Bronchial epithelial cell (primary cell): Measurements from ENCODE around the gene PPID. TPM values are rescaled to one million over a fixed set of nuclear protein-coding genes. Genes with fewer than 3 reads are reported as not detected.

Experiments
- DNase-seq: peaks from one replicate; pipeline ENCODE4 v3.0.0-alpha.2; 2010; ENCODE audit warnings: low read depth
- FAIRE-seq: peaks from 2 replicates; lab custom pipeline; 2011; peaks lifted over from hg19 to GRCh38; lab: Jason Lieb, UNC
- H3K27me3 ChIP-seq: 2 replicates; pipeline ENCODE4 v1.5.1; 2011; ENCODE audit warnings: low read length; ENCODE audit not compliant: control insufficient read depth, insufficient read depth
- H3K36me3 ChIP-seq: 2 replicates; pipeline ENCODE4 v1.5.1; 2011; ENCODE audit warnings: low read length; ENCODE audit not compliant: control insufficient read depth, insufficient read depth
- H3K4me3 ChIP-seq: 2 replicates; pipeline ENCODE4 v1.5.1; 2011; ENCODE audit warnings: mild to moderate bottlenecking, low read depth, low read length, control low read depth
- CTCF ChIP-seq: IDR thresholded peaks from 2 replicates; pipeline ENCODE4 v1.5.1; 2011; ENCODE audit warnings: mild to moderate bottlenecking, moderate library complexity, low read length, control low read depth, inconsistent platforms; ENCODE audit not compliant: insufficient read depth, severe bottlenecking
- total RNA-seq: library from RNA; depleted of rRNA; stranded (reverse); fragments of >200 nt; gene quantifications from 2 replicates; pipeline ENCODE4 v1.2.1, GENCODE V29; 2014

PPID gene
- total RNA-seq, 1 donor from 2014 or later: 16.3 TPM

DNA sequence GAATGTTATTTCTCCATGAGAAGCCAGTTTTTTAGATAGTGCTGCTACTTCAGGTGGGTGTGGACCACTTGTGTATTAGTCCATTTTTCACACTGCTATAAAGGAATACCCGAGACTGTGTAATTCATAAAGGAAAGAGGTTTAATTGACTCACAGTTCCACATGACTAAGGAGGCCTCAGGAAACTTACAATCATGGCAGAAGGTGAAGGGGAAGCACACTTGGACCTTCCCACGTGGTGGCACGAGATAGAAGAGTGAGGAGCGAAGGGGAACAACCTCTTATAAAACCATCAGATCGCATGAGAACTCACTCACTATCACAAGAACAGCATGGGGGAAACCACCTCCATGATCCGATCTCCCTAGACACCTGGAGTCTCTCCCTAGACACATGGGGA, 3.4 kb upstream of the PPID start:
- Histone ChIP-seq H3K27me3 (no peaks in the 10 kb centered on the region), H3K4me3 (no peak overlapping the region), H3K36me3 (no peaks in the 10 kb centered on the region)
- no peak for TF ChIP-seq CTCF
- FAIRE-seq (no peak), DNase-seq (no peak)

- no peaks in the 10 kb centered on the region for H3K27me3 ChIP-seq
- no peak for FAIRE-seq
- H3K36me3 ChIP-seq: peaks cover 4% of the 10 kb centered on the region
Observed at GRCh38 chr4:158724637-158725036, 1.4 kb upstream of the PPID start.

DNA sequence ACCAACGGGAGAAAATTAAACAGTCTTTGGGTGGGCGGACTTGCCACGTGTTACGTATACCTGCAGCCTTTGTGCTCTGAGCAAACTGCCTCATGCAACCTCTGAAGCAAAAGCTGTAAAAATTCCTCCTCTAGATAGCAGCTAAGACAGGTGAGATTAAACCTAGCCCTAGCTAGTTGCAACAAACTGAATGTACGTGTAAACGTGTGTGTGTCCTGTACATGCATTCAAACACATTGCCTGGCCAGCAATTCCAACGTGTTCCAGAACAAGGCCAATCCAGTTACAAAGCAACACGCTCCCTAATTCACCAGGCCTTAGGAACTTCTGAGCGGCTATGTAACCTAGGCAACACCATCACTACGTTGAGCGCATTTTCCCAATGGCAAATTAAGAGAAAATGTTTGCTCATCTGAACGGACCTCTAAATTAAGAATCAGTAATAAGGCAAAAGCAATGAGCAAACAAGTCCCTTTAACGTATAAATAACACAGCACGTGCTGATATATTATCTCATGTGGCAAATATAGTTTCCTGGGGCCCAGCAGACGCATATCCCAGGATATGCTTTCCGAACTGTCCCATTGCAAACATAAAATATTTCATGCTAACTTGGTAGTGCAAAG, 792 bp downstream of the PPID start:
- no peak for TF ChIP-seq CTCF
- FAIRE-seq: no peak
- peak; percentile 51 for DNase-seq
- peaks cover 10% of the 10 kb centered on the region for H3K36me3 ChIP-seq
- peak overlapping the region; percentile 57 for H3K4me3 ChIP-seq
- H3K27me3 ChIP-seq: no peaks in the 10 kb centered on the region

More at GRCh38 chr4:158724637-158725036, 1.4 kb upstream of the PPID start:
- no peak overlapping the region for H3K4me3 ChIP-seq
- no peak for TF ChIP-seq CTCF
- DNase-seq: no peak

GRCh38 chr4:158721680-158722079, 1.5 kb downstream of the PPID start:
- no peak for DNase-seq
- TF ChIP-seq CTCF: no peak
- Histone ChIP-seq H3K27me3 (no peaks in the 10 kb centered on the region), H3K36me3 (peaks cover 10% of the 10 kb centered on the region), H3K4me3 (no peak overlapping the region)
- no peak for FAIRE-seq

- no peak for FAIRE-seq
- no peaks in the 10 kb centered on the region for H3K27me3 ChIP-seq
Observed at GRCh38 chr4:158715802-158716201, 7.4 kb downstream of the PPID start.

More at GRCh38 chr4:158715802-158716201, 7.4 kb downstream of the PPID start:
- Histone ChIP-seq H3K4me3 (no peak overlapping the region), H3K36me3 (peaks cover 7% of the 10 kb centered on the region)
- TF ChIP-seq CTCF: no peak
- no peak for DNase-seq
